ENCODE measurements around the gene MED12L.

Gene MED12L

DNA sequence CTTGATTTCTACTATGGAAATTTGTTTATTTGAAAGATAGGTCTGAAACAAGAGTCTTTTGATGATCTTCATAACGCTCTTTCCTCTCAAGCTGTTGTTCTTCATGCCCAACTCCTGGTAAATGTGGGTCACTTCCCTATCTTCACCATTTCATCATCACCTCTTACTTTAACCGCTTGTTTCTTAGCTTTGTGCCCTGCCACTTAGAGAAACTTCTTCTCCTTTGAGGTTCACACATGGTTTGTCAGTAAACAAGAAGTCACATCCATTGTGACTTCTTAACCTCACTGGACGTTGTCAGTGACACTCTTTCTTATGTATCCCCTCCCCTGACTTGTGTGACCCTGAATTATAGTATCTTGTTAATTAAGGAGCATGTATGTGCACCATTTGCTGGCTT is 260.8 kb downstream of the MED12L start:
- H3K9ac ChIP-seq (ENCODE audit: insufficient read length) = no peak overlapping the region
- no peaks in the 10 kb centered on the region for H3K36me3 ChIP-seq (ENCODE audit: insufficient read depth, low read length)
- no peak for DNase-seq (ENCODE audit: low read depth, low spot score)
- no peaks in the 10 kb centered on the region for H3K9me3 ChIP-seq (ENCODE audit: low read depth, low read length)
- H3K27ac ChIP-seq = no peak overlapping the region
- no peak for TF ChIP-seq EZH2 (IDR thresholded peaks at IDR 0.05)
- no peak for TF ChIP-seq FOXP2 (optimal IDR thresholded peaks at IDR 0.05; ENCODE audit: control extremely low read depth, extremely low read length, insufficient read depth)
- no peak for TF ChIP-seq POLR2AphosphoS5 (IDR thresholded peaks at IDR 0.05; ENCODE audit: borderline replicate concordance, low read depth, low read length)
- H3K4me3 ChIP-seq = no peak overlapping the region

DNA sequence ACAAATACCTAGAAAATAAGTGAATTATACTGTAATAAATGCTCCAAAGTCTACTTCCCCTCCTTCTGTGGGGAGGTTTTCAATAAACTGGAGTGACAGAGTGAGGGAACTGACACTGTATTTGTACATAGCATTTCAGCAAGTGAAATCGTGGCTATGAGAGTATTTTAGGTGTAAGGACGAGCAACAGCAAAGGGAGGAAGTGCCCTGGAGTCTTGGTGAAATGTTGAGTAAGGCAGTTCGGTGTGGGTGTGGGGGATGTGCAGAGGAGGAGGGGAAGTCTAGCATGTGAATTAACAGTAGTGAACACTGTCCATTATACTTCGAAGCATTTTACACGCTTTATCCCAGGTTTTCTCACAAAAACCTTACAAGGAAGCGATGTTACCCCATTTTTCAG is 262.0 kb downstream of the MED12L start:
- no peak overlapping the region for H3K9ac ChIP-seq (ENCODE audit: insufficient read length)
- H3K27ac ChIP-seq = no peak overlapping the region
- no peaks in the 10 kb centered on the region for H3K9me3 ChIP-seq (ENCODE audit: low read depth, low read length)
- H3K36me3 ChIP-seq (ENCODE audit: insufficient read depth, low read length) = no peaks in the 10 kb centered on the region
- no peak for DNase-seq (ENCODE audit: low read depth, low spot score)
- H3K4me3 ChIP-seq = no peak overlapping the region
- TF ChIP-seq FOXP2 (optimal IDR thresholded peaks at IDR 0.05; ENCODE audit: control extremely low read depth, extremely low read length, insufficient read depth) (no peak), POLR2AphosphoS5 (IDR thresholded peaks at IDR 0.05; ENCODE audit: borderline replicate concordance, low read depth, low read length) (no peak), EZH2 (IDR thresholded peaks at IDR 0.05) (no peak)

DNA sequence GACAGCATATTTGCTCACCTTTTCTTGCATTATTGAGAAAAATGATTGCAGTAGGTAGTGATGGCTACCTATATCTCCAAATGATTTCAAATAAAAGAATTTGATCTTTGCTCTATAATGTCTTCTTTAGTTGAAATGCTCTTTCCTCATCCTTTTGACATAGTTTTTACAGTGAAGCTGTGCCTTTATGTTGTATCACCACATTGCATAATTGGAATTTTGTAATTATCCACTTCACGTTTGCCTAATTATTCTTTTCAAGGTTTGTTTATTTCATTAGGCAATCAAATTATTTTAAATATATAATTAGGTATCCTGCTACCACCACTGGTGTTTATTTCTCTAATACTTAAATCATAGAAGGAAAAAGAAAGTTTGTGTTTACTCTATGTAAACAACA is 265.2 kb downstream of the MED12L start:
- TF ChIP-seq FOXP2 (optimal IDR thresholded peaks at IDR 0.05; ENCODE audit: control extremely low read depth, extremely low read length, insufficient read depth) = no peak
- TF ChIP-seq EZH2 (IDR thresholded peaks at IDR 0.05) = no peak
- TF ChIP-seq POLR2AphosphoS5 (IDR thresholded peaks at IDR 0.05; ENCODE audit: borderline replicate concordance, low read depth, low read length) = no peak
- no peak overlapping the region for H3K27ac ChIP-seq
- no peak overlapping the region for H3K4me3 ChIP-seq
- no peak for DNase-seq (ENCODE audit: low read depth, low spot score)
- H3K36me3 ChIP-seq (ENCODE audit: insufficient read depth, low read length) = no peaks in the 10 kb centered on the region
- no peaks in the 10 kb centered on the region for H3K9me3 ChIP-seq (ENCODE audit: low read depth, low read length)
- no peak overlapping the region for H3K9ac ChIP-seq (ENCODE audit: insufficient read length)

DNA sequence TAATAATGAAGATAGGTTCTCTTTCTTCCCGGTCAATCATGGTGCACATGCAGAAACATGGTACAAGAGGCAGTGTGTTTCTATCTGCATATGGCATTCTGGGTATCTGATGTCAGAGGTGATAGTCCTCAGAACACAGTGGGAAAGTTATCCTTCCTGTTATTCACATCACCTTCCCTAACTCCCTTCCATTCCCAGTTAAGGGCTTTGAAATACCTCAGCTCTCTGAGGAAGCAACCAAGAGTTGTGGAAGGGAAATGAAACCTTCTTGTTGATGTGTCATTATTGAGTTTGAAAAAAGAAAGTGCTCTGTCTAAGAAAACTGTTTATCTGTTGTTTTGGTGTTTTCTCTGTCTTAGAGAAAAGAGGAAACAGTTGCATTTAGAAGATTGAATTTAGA is 265.8 kb downstream of the MED12L start:
- TF ChIP-seq FOXP2 (optimal IDR thresholded peaks at IDR 0.05; ENCODE audit: control extremely low read depth, extremely low read length, insufficient read depth) (no peak), POLR2AphosphoS5 (IDR thresholded peaks at IDR 0.05; ENCODE audit: borderline replicate concordance, low read depth, low read length) (no peak), EZH2 (IDR thresholded peaks at IDR 0.05) (no peak)
- Histone ChIP-seq H3K27ac (no peak overlapping the region), H3K9ac (ENCODE audit: insufficient read length) (no peak overlapping the region), H3K9me3 (ENCODE audit: low read depth, low read length) (no peaks in the 10 kb centered on the region), H3K4me3 (no peak overlapping the region), H3K36me3 (ENCODE audit: insufficient read depth, low read length) (no peaks in the 10 kb centered on the region)
- DNase-seq (ENCODE audit: low read depth, low spot score) = no peak

DNA sequence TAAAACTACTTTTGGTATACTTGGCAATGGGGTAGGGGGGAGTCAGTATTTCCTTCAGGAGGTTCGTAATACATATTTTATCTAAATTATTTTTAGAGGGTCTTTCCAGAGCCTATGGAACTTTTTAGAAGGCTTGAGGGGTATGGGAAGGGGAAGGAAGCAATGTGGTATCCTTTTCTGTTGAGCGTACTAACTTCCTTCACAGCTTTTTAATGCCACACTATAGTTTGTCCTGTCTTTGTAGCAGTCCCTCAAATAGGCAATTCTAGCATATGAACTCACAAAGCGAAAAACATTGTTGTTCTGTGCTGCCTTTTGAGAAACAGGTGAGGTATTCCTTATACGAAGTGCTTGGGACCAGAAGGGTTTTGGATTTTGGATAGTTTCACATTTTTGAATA is 266.2 kb downstream of the MED12L start:
- Histone ChIP-seq H3K27ac (no peak overlapping the region), H3K4me3 (no peak overlapping the region), H3K9me3 (ENCODE audit: low read depth, low read length) (no peaks in the 10 kb centered on the region), H3K9ac (ENCODE audit: insufficient read length) (no peak overlapping the region), H3K36me3 (ENCODE audit: insufficient read depth, low read length) (no peaks in the 10 kb centered on the region)
- no peak for TF ChIP-seq FOXP2 (optimal IDR thresholded peaks at IDR 0.05; ENCODE audit: control extremely low read depth, extremely low read length, insufficient read depth)
- TF ChIP-seq POLR2AphosphoS5 (IDR thresholded peaks at IDR 0.05; ENCODE audit: borderline replicate concordance, low read depth, low read length) = no peak
- no peak for TF ChIP-seq EZH2 (IDR thresholded peaks at IDR 0.05)
- no peak for DNase-seq (ENCODE audit: low read depth, low spot score)

DNA sequence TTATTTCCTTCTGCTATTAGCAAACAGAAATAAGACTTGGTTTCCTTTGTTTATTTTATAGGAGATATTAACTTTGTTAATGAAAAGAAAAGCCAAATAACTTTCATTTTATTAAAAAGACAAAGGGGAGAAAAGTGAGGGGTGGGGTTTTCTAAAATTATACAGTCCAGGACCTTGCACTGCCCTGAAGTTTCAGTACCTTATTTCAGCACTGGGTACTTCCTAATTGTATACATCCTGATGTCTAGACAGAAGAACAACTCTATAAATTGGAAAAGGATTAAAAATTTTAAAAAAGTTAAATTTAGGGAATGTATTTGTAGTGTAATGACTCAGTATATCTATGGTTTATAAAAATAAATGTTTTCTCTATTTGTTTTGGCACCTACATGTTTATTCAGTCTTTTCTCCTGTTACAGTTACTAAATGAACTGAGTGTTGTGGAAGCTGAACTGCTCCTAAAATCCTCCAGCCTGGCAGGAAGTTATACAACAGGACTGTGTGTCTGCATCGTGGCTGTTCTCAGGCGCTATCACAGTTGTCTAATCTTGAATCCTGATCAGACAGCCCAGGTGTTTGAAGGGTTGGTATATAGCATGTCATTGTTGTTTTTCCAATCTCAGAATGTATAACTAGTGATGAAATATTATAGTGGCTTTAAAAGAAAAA is 271.5 kb downstream of the MED12L start:
- Histone ChIP-seq H3K9ac (ENCODE audit: insufficient read length) (no peak overlapping the region), H3K36me3 (ENCODE audit: insufficient read depth, low read length) (no peaks in the 10 kb centered on the region), H3K4me3 (no peak overlapping the region), H3K27ac (no peak overlapping the region), H3K9me3 (ENCODE audit: low read depth, low read length) (no peaks in the 10 kb centered on the region)
- no peak for TF ChIP-seq FOXP2 (optimal IDR thresholded peaks at IDR 0.05; ENCODE audit: control extremely low read depth, extremely low read length, insufficient read depth)
- TF ChIP-seq EZH2 (IDR thresholded peaks at IDR 0.05) = no peak
- no peak for DNase-seq (ENCODE audit: low read depth, low spot score)

DNA sequence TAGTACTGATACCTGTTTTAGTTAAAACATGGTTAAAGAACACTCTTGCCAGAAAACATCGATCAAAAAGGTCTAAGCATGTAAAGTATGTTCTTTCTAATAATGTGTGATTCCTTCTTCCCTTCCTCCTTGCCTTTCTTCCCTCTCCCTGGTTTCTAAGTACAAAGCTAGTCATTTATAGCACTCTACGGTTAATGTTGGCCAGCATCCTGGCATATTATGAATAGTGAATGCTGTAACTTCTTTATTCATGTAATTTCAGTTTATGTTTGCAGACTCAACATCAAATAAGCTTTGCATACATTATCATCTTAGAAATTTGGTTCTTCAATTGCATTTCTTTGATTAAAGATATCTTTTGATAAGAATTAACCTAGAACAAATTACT is 272.0 kb downstream of the MED12L start:
- no peak for DNase-seq (ENCODE audit: low read depth, low spot score)
- Histone ChIP-seq H3K4me3 (no peak overlapping the region), H3K36me3 (ENCODE audit: insufficient read depth, low read length) (no peaks in the 10 kb centered on the region), H3K9ac (ENCODE audit: insufficient read length) (no peak overlapping the region), H3K27ac (no peak overlapping the region), H3K9me3 (ENCODE audit: low read depth, low read length) (no peaks in the 10 kb centered on the region)
- no peak for TF ChIP-seq FOXP2 (optimal IDR thresholded peaks at IDR 0.05; ENCODE audit: control extremely low read depth, extremely low read length, insufficient read depth)
- no peak for TF ChIP-seq POLR2AphosphoS5 (IDR thresholded peaks at IDR 0.05; ENCODE audit: borderline replicate concordance, low read depth, low read length)
- TF ChIP-seq EZH2 (IDR thresholded peaks at IDR 0.05) = no peak

DNA sequence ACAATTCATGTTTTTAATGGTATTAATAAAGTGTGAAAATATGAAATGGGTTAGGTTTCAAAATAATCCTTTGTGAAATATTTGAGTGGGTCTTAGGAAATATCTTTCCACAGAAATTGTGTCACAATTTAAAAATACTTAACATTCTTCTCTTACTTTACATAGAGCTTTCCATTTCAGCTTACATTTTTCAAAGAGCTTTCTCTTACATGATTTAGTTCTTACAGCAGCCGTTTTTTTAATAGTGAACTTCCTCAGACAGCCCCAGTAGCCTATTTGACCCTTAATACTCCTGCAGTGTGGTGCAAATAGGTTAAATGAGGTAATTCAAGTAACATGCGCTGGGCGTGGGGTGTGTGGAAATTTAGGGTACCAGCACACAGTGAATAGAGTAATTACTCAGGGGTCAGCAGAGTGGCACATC is 277.3 kb downstream of the MED12L start:
- H3K9ac ChIP-seq (ENCODE audit: insufficient read length) = no peak overlapping the region
- TF ChIP-seq POLR2AphosphoS5 (IDR thresholded peaks at IDR 0.05; ENCODE audit: borderline replicate concordance, low read depth, low read length) = no peak
- TF ChIP-seq EZH2 (IDR thresholded peaks at IDR 0.05) = no peak
- no peak for TF ChIP-seq FOXP2 (optimal IDR thresholded peaks at IDR 0.05; ENCODE audit: control extremely low read depth, extremely low read length, insufficient read depth)
- H3K4me3 ChIP-seq = no peak overlapping the region
- no peak for DNase-seq (ENCODE audit: low read depth, low spot score)
- H3K36me3 ChIP-seq (ENCODE audit: insufficient read depth, low read length) = no peaks in the 10 kb centered on the region
- H3K27ac ChIP-seq = no peak overlapping the region
- no peaks in the 10 kb centered on the region for H3K9me3 ChIP-seq (ENCODE audit: low read depth, low read length)

DNA sequence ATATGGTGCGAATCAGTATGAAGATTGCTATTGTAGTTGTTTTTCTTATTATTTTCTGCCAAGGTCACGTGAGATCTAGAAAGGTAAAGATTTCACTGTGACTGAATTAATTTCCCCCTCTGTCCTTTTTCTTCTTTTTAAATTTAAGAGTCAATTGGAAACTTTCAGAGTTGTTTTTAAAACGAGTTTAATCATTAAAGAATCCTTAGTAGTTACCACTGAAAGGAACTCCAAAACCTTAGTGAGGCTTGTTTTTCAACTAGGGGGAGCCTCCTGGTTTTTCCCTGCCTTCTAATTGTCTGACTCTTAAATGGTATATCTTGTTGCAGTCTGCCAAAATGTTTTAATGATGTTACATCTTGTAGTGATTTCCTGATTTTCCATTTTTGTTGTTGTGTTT is 281.5 kb downstream of the MED12L start:
- H3K27ac ChIP-seq = no peak overlapping the region
- no peaks in the 10 kb centered on the region for H3K9me3 ChIP-seq (ENCODE audit: low read depth, low read length)
- no peak for TF ChIP-seq EZH2 (IDR thresholded peaks at IDR 0.05)
- no peak for TF ChIP-seq POLR2AphosphoS5 (IDR thresholded peaks at IDR 0.05; ENCODE audit: borderline replicate concordance, low read depth, low read length)
- no peak for TF ChIP-seq FOXP2 (optimal IDR thresholded peaks at IDR 0.05; ENCODE audit: control extremely low read depth, extremely low read length, insufficient read depth)
- DNase-seq (ENCODE audit: low read depth, low spot score) = no peak
- no peaks in the 10 kb centered on the region for H3K36me3 ChIP-seq (ENCODE audit: insufficient read depth, low read length)
- no peak overlapping the region for H3K9ac ChIP-seq (ENCODE audit: insufficient read length)
- no peak overlapping the region for H3K4me3 ChIP-seq

All from SK-N-MC (cell line).